ENCODE results near the gene SLC22A4.

The SLC22A4 gene

DNA sequence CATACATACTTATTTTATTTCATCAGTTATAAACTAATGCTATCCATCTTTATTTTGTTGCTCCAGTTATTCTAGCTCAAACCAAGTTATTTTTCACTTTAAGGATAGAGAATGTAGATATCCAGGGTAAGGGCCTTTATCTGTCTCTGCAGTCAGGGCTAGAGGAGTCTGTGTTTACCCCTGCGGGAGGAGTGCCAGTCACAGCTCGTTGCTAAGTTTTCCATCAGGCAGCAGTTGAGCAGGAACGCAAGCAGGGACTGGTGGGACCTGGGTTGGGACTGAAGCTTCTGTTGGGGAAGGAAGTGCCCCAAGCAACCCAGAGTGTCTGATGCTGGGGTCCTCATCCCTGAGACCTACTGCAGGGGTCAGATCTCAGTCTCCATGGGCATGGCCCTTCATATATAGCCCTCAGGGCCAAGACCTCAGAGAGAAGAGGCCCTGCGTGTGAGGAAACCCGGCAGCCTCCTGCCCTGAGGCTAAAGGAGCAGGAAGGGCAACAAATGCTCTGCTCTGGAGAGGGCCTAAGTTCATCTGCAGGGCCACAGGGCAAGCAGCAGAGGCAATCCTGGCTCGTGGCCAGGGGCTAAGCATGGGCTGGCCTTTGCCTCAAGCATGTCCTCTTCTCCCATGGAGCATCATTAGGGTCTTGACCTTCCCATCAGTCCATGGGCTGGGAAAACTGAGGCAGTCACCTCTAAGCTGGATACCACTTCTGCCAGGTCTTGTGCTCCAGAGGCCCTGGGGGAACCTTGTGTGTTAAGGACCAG is 6.6 kb downstream of the SLC22A4 start:
- no peak for DNase-seq

DNA sequence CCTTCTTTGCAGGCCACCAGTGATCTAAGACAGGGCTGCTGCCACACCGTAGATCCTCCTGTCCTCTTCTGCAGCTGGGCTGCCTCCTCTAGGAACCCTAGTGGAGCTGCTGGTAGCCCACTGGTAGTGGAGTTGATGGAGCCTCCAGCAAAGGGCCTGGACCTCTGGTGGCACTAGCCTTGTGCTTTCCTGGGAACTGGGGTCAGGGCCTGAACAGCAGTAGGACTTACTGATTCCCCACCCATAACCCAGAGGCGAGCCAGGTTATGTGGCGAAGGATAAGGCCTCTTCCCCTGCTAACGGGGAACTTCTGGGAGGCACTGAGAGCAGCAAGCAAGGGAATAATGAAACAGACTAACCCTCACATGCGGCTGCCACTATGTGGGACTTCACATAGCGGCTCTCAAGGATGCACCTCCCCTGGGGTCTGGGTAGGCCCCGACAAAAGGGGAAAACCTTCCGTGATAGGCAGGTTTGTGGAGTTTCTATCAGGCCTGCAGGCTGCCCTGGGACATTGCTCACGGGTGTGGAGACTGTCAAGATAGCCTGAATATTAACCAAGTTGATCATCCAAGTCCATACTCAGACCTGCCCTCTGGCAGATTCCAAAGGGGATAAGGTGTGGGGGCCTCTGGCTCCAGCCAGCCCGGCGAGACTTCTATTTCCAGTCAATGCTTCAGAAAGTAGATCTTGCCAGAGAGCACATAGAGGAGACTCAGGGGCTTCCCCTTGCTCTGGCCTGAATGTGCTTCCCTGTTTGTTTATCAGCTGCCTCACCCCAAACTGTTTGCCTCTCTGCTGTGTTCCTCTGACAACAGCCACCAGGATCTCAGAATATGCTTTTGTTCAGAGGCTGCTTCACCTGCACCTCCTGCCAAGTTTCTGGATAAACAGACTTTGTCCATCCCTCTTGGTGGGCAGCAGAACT is 7.4 kb downstream of the SLC22A4 start:
- peak in 1 of 2 donors; percentile 21 for DNase-seq

DNA sequence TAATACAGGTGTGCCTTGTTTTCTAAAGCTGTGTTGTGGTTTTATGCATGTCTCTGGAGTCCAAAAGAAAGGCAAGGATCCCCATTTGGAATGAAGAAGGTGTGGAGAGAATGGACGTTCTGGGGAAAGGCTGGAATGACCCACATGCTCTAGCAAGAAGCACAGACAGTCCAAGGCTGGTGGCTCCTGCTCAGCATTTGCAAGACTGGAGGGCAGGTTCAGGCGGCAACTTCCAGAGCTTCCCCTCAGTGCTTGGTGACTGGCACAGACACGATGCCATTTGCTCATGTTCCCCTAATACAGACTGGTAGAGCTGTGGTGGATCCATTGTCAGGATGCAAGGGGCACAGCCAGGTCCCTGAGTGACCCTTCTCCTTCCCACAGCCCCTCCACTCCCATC is 8.2 kb downstream of the SLC22A4 start:
- DNase-seq = no peak

DNA sequence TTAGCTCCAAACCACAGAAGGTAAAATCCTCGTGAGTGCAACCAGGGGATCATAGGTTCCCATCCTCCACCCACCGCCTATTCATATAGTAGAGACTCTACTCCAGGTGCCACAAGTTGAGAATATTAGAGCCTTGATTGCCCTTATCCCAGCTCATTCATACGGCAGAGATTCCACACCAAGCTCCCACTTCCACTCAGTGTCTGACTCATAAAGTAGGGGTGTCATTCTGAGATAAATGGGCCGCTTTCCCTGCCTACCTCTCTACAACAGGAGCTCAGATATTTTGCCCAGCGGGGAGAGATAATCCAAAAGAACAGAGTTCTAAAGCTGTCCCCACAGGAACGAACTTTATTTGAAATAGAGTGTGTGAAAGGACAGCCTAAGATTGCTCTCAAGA is 9.4 kb downstream of the SLC22A4 start:
- no peak for DNase-seq

DNA sequence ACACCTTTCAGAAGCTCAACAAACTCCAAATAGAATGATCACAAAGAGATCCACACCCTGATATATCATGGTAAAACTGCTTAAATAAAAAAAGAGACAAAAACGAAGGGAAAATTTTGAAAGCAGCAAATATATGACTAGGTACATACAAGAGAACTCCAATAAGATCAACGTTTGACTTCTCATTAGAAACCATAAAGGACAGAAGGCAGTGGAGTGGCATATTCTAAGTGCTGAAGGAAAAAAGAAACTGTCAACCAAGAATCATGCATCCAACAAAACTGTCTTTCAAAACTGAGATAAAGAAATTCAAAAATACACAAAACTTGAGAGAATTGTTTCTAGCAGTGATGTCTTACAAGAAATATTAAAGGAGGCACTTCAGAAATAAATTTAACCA is 11.2 kb downstream of the SLC22A4 start:
- no peak for DNase-seq

DNA sequence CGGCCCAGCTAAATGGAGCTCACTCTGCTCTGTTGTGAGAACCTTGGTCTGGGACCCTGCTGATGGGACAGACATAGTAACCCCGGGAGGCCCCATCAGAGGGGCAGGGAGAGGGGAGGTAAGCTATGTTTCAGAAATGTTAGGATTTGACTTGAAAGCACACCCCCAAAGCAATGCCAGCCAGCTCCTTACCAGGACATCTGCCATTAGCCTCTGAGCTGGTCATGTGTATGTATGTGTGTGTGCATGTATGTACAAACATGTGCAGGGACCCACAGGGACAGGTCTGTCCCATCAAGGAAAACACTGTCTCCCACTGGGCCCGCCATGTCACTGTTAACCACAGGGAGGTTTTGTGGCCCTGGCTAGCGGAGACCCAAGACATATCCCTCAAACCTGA is 14.5 kb downstream of the SLC22A4 start:
- no peak for DNase-seq

DNA sequence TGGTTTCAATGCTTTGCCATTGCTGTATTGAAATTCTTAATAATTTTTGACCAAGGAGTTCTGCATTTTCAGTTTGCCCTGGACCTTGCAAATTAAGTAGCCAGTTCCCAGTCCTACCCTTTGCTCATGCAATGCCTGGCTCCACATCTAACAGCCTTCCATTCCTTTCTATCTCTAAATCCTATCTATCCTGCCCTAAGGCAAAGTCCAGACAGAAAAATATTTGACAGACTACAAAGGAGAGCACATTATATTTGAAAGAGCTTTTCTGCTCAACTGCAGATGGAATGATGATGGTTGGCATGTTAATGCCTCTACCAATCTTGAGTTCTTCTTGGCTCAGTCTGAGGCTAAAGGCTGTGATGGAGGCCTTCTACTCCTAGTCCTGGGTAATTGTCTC is 15.5 kb downstream of the SLC22A4 start:
- DNase-seq = no peak

DNA sequence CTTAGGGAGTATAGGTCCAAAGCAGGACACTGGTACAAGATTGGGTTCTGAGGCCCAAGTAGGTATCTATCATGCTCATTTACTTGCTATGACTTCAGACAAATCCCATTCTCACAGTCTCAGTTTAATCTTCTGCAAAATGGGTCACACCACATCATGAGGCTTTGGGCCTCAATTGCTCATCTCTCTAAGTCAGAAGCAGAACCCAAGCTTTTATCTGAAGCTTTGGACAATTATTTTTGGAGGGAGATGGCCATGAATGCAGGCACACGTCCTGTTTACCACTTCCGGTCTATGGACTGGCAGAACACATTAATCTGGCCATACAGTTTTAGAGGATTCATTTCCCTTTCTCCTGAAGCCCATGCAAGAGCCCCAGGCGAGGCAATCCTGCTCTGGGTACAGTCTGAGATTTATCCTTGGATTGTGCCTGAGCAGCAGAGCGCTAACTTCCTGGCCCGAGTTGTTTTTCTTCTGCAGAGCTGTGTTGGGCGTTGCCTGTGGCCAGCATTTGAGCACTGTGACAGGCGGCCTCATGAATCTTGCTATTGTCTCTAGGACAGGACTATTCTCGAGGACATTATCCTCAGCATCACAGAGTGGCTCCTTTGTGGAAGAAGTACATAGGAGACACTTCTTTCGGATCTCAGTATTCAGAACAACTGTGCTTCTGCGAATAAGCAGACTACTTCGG is 16.1 kb downstream of the SLC22A4 start:
- no peak for DNase-seq

DNA sequence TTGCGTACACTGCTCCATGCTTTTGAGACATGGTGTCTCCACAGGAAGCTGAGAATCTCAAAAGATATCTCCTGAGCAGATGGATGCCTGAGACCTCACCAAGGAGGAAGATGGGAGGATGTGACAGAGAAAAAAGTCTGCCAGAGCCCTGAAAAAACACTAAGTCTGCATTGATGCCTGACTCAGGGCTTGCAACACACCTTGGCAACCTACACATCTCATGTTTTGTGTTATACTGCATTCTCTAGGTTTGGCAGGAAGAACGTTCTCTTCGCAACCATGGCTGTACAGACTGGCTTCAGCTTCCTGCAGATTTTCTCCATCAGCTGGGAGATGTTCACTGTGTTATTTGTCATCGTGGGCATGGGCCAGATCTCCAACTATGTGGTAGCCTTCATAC is 19.2 kb downstream of the SLC22A4 start:
- DNase-seq = no peak

DNA sequence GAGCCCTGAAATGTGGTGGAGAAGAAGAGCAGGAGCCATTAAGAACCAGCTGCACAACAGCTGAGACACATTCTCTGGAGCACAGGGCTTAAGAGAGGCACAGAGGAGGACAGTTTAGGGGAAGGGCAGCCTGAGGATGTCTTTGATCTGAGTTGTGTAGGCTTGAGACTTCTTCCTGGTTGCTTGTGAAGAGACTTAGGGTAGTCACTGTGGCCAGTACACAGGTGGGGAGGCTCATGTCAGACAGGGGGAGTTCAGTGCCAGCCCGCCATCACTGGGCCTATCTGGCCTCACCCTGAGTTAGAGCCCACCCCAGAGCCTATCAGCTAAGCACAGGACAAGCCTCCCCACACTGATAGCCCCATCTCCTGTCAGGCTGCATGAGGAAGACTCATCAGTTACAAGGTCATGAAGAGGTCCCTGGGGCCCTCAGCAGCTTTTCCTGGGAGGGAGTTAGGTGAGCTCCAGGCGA is 19.8 kb downstream of the SLC22A4 start:
- DNase-seq = no peak

DNA sequence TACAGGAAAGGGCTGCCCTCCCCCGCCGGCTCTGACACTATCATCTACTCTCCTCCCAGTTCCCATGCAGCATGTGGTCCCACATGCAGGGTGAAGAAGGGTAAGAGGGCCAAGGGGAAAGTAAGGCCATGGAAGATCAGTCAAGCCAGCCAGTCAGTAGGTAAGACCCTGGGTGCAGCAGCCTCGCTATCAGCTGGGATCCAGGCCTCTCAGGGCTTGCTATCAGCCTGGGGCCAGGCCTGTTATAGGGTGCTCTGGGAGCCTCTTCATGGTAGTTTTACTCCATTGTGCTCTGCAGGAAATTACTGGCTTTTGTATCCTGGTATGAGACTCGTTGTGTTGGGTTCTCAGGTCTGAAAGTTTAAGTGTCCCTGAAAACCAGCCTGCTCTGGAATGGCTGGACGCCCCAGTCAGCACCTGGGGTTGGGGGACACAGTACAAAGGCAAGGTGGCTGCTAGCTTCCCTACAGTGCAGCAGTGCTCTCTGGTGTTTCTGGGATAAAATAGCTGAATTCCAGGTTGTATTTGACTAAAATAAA is 21.4 kb downstream of the SLC22A4 start:
- DNase-seq = no peak

DNA sequence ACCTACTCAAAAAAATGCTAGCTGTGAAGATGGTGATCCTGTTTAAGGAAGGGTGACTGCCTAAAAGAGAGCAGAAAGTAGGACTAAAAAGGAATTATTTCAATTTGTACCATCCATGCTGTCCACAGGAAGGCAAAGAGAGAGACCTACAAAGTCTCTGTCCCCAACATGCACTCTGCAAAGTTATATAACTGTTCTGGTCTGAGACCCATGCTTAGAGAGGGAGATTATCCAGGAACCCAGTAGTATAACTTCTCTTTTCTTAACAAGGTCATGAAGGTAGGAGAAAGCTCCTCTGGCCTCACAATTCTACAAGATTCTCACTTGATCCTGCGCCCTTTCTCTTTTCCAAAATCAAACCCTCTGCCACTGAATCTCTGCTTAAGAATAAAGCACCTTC is 25.8 kb downstream of the SLC22A4 start:
- no peak for DNase-seq

DNA sequence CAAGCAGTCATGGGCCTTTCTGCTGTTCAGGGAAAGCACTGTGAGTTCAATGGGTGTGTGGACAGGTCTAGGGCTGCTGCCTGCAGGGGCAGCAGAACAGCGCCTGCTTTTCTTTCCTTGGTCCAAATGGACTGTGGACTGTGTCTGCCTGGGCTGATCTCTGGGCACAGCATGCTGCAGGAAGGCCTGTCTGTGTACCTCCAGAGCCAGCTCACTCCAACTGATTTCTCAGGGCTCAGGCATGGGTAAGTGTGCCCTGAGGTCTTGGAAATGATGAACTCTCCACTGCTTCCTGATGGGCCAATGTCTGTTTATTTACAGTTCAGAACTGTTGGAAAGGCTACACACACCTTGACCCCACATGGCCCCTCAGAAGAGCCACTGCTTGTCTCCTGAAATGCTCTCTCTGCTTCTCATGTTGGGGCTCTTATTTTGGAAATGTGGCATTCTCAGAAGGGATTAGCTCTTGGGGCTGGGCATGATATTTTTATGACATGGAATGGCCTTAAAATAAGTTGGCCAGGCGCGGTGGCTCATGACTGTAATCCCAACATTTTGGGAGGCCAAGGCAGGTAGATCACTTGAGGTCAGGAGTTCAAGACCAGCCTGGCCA is 27.0 kb downstream of the SLC22A4 start:
- DNase-seq = no peak

DNA sequence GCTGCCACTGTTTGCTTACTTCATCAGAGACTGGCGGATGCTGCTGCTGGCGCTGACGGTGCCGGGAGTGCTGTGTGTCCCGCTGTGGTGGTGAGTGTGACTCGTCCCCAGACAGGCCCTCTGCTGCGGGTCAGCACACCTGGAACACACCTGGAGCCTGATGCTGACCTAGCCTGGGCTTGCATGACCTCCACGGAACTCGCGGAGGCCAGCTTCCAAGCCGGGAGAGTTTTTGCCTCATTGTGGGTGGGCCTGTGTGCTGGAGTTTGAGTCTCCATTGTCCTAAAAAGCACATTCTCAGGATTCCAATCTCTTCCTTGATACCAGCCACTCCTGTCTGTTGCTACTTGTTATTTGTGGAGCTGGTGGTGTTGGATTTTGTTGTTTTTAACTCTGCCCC is 28.1 kb downstream of the SLC22A4 start:
- no peak for DNase-seq

DNA sequence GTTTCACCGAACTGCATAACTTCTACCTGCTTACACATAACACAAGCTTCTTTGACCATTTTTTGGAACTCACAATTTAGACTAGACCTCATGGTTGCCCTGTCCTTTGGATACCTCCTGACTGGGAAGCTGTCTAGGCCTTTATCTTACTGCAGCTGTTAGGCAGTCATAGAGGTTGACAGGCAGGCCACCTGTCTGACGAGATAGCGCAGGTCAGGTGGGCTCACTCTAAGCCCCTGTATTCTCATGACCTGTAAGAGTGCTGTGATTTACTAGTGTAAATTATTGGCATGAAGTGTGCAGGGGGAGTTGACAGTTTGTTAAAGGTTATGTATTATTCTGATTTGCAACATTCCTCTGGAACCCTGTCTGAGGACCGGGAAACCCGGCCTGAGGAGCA is 29.0 kb downstream of the SLC22A4 start:
- DNase-seq = no peak

DNA sequence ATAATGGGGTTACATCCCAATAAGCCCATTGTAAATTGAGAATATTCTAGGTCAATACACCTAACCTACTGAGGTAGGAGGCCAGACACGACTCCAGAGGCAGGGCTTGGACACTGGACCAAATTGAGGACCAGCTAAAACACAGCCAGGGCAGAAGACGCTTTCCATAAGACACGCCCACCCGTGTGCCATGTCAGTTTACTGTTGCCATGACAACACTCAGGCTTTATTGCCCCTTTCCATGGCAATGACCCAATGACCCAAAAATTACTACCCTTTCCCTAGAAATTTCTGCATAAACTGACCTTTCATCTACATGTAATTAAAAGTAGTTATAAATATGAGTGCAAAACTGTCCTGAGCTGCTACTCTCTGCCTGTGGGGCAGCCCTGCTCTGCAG is 31.5 kb downstream of the SLC22A4 start:
- no peak for DNase-seq

DNA sequence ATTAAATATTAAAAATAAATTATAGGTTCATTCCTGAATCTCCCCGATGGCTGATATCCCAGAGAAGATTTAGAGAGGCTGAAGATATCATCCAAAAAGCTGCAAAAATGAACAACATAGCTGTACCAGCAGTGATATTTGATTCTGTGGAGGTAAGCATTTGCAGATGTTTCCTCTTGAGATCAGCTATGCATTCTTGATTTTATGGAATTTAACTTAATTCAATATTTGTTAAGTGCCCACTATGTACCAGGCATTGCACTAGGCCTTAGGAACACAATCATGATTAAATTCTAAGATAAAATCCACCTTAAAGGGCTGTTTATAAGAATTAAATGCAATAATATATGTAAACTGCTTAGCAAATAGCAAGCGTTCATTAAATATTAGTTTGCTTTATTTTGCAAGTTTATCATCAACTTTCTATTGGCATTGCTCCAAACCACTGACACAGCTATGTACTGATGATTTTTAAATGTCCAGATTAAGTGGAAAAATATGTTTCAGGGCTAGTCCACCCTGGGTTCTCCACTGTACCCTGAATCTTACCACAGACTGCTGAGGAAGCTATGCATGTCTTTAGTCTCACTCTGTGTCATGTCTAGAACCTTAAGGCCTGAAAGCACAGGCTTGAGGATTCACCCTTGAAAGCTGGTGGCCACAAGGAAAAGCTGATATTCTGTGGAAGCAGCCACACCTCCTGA is 33.2 kb downstream of the SLC22A4 start:
- no peak for DNase-seq

DNA sequence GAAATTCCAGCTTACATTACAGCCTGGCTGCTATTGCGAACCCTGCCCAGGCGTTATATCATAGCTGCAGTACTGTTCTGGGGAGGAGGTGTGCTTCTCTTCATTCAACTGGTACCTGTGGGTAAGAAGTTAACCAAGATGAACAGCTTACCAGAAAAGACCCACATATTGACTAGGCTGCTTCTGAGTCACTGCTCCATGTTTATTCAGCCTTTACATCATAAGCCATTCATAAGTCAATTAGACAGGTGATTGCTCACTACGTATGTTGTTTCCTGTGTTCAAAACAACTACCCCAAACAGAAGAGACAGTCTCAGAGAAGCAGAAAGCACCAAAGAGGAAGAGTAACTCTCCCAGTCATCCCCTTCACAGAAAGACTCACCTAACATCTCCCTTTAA is 40.6 kb downstream of the SLC22A4 start:
- DNase-seq = no peak

DNA sequence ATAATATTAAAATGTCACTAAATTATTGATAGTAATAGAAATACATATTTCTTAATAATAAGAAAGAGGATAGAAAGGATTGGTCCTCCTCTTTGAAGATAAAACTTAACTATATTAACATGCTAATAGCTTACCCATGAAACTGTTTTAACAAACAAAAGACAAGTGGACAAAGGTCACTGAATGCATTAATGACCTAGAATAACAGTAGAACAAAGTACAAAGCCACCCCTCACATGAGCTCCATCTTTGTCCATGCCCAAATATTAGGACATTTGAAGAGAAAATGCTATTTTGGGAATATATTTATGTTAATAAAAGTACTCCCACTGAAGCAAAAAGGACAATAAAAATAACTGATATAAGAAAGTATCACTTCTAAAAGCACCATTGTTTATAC is 41.2 kb downstream of the SLC22A4 start:
- no peak for DNase-seq

DNA sequence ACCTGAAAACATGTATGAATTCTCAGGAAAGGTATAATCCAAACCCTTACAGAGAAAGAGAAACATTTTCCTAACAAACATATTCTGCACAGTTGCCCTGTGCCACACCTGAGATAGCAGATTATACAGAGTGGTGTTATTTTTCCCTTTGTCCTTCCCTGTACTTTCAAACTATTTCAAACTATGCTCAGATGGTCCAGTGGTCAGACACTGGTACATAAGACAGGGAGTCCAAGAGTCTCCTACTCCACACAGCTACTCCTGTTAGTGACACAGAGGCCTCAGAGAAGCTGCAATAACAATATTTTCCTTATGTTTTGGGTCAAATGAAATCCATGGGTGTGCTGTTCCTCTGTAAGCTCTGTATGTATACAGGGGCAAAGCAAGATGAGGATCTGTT is 45.3 kb downstream of the SLC22A4 start:
- DNase-seq = no peak

DNA sequence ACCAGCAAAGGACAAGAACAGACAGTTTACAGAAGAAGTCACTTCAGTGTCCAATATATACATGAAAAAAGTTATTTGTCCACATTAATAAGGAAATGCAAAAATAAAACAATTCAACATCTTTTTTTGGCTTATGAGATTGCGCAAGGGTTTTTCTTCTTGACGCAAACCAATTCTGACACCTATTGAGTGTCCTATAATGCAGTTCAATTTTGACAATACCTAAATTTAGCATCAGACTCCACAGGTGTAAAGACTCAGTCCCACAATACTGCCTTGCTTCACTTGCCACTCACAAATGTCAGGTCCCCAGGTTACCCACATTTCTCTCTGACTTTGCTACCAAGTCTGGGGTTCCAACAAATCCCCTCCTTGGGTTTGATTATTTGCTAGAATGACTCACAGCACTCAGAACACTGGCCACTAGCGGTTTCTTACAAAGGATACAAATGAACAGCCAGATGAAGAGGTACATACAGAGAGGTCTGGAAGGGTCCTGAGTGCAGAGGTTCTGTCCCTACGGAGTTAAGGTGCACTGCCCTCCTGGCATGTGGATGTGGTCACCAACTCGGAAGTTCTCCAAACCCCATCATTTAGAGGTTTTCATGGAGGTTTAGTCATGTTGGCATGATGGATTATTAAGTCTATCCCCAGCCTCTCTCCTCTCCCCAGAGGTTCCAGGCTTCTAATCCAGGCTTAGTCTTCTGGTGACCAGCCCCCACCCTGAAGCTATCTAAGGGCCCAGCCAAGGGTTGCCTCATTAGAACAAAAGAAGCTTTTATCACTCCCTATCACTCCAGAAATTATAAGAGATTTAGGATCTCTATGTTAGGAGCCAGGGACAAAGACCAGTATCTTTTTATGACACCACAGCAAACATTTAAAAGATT is 48.3 kb downstream of the SLC22A4 start:
- no peak for DNase-seq
